Loucy (cell line): Measurements from ENCODE around the gene MELK.

Experiments
- H2AFZ ChIP-seq: fragments of 200-600 bp; sonication (generic); 2 replicates; pipeline ENCODE4 v1.6.0; 2016; ENCODE audit warnings: antibody characterized with exemption, mild to moderate bottlenecking, low read length, moderate library complexity
- H3F3A ChIP-seq: fragments of 200-600 bp; 2 replicates; pipeline ENCODE4 v1.6.0; 2016; ENCODE audit warnings: antibody characterized with exemption, low read depth, mild to moderate bottlenecking
- H3K27me3 ChIP-seq: fragments of 200-600 bp; sonication (generic); 2 replicates; pipeline ENCODE4 v1.6.1; 2014; ENCODE audit warnings: low read length, mild to moderate bottlenecking; ENCODE audit not compliant: insufficient read depth, poor library complexity, severe bottlenecking
- H3K36me3 ChIP-seq: fragments of 200-600 bp; sonication (generic); 2 replicates; pipeline ENCODE4 v1.6.1; 2016; ENCODE audit warnings: low read length; ENCODE audit not compliant: insufficient read depth
- H3K4me1 ChIP-seq: fragments of 200-600 bp; sonication (generic); 2 replicates; pipeline ENCODE4 v1.5.1; 2014; ENCODE audit warnings: low read length, mild to moderate bottlenecking; ENCODE audit not compliant: insufficient read depth, poor library complexity, severe bottlenecking
- H3K4me2 ChIP-seq: fragments of 200-600 bp; sonication (generic); 2 replicates; pipeline ENCODE4 v1.6.0; 2014; ENCODE audit warnings: antibody characterized with exemption, low read length, low read depth, mild to moderate bottlenecking; ENCODE audit not compliant: poor library complexity, severe bottlenecking
- H3K4me3 ChIP-seq: fragments of 200-600 bp; sonication (generic); 2 replicates; pipeline ENCODE4 v1.5.1; 2014; ENCODE audit warnings: low read length, mild to moderate bottlenecking, mixed read lengths; ENCODE audit not compliant: poor library complexity, severe bottlenecking
- H3K79me2 ChIP-seq: fragments of 200-600 bp; sonication (generic); 2 replicates; pipeline ENCODE4 v1.6.1; 2014; ENCODE audit warnings: low read length; ENCODE audit not compliant: insufficient read depth
- H3K9ac ChIP-seq: fragments of 200-600 bp; sonication (generic); 2 replicates; pipeline ENCODE4 v1.6.0; 2014; ENCODE audit warnings: mild to moderate bottlenecking, low read depth, low read length, moderate library complexity; ENCODE audit not compliant: poor library complexity, severe bottlenecking
- H3K9me2 ChIP-seq: fragments of 200-600 bp; sonication (generic); replicated peaks from 2 replicates; pipeline ENCODE4 v1.6.1; 2016; ENCODE audit warnings: low read depth, low read length, mixed read lengths
- H3K9me3 ChIP-seq: fragments of 200-600 bp; sonication (generic); 2 replicates; pipeline ENCODE4 v1.6.1; 2014; ENCODE audit warnings: mild to moderate bottlenecking, antibody characterized with exemption, low read length, low read depth; ENCODE audit not compliant: insufficient read depth
- H4K20me1 ChIP-seq: fragments of 200-600 bp; sonication (generic); 2 replicates; pipeline ENCODE4 v1.6.0; 2014; ENCODE audit warnings: antibody characterized with exemption, low read length, mild to moderate bottlenecking; ENCODE audit not compliant: insufficient read depth, poor library complexity, severe bottlenecking
- EZH2phosphoT487 ChIP-seq: fragments of 200-600 bp; IDR thresholded peaks from 2 replicates; pipeline ENCODE4 v1.6.1; 2018; ENCODE audit warnings: antibody characterized with exemption, mild to moderate bottlenecking, moderate library complexity, borderline replicate concordance
- TF ChIP-seq, protein P1 (sequence below): fragments of 200-600 bp; sonication (generic); conservative IDR thresholded peaks from 2 replicates; pipeline ENCODE4 v1.5.1; 2014; ENCODE audit warnings: mild to moderate bottlenecking, antibody characterized with exemption, low read length

The MELK gene

DNA sequence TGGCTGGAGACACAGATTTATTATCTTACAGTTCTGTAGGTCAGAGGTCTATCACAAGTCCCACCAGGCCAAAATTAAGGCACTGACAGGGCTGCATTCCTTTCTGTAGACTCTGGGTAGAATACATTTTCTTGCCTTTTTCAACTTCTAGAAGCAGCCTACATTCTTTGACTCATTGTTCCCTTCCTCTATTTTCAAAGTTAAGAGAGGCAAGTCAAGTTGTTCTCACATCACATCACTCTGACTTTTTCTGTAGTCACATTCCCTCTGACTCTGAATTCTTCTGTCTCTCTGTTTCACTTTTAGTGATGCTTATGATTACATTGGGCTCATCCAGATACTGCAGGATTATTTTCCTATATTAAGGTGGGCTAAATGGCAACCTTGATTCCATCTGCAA lies 119.0 kb downstream of the MELK start:
- H3K79me2 ChIP-seq, result no peaks in the 10 kb centered on the region
- H3F3A ChIP-seq, result no peaks in the 10 kb centered on the region
- no peak overlapping the region for H3K4me3 ChIP-seq
- no peaks in the 10 kb centered on the region for H3K27me3 ChIP-seq
- H2AFZ ChIP-seq, result no peak overlapping the region
- no peaks in the 10 kb centered on the region for H3K36me3 ChIP-seq
- no peaks in the 10 kb centered on the region for H3K4me1 ChIP-seq
- H3K9me3 ChIP-seq, result no peaks in the 10 kb centered on the region
- H3K9me2 ChIP-seq, result no peaks in the 10 kb centered on the region
- TF ChIP-seq, protein P1, sequence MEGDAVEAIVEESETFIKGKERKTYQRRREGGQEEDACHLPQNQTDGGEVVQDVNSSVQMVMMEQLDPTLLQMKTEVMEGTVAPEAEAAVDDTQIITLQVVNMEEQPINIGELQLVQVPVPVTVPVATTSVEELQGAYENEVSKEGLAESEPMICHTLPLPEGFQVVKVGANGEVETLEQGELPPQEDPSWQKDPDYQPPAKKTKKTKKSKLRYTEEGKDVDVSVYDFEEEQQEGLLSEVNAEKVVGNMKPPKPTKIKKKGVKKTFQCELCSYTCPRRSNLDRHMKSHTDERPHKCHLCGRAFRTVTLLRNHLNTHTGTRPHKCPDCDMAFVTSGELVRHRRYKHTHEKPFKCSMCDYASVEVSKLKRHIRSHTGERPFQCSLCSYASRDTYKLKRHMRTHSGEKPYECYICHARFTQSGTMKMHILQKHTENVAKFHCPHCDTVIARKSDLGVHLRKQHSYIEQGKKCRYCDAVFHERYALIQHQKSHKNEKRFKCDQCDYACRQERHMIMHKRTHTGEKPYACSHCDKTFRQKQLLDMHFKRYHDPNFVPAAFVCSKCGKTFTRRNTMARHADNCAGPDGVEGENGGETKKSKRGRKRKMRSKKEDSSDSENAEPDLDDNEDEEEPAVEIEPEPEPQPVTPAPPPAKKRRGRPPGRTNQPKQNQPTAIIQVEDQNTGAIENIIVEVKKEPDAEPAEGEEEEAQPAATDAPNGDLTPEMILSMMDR, result no peak
- TF ChIP-seq EZH2phosphoT487, result no peak
- no peaks in the 10 kb centered on the region for H4K20me1 ChIP-seq
- no peak overlapping the region for H3K9ac ChIP-seq
- H3K4me2 ChIP-seq, result no peak overlapping the region

DNA sequence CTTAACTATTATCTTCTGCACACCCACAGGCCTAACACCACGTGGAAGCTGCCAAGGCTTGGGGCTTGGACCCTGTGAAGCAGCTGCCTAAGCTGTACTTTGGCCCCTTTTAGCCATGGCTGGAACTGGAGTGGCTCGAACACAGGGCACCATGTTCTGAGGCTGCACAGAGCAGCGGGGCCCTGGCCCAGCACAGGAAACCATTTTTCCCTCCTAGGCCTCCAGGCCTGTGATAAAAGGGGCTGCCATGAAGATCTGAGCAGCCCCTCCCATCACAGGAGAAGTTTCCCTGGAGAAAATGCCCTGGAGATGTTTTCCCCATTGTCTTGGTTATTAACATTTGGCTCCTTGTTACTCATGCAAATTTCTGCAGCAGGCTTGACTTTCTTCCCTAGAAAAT lies 126.3 kb downstream of the MELK start:
- H3K27me3 ChIP-seq, result no peaks in the 10 kb centered on the region
- no peaks in the 10 kb centered on the region for H3K4me1 ChIP-seq
- no peaks in the 10 kb centered on the region for H3K79me2 ChIP-seq
- H3K4me3 ChIP-seq, result no peak overlapping the region
- H2AFZ ChIP-seq, result no peak overlapping the region
- TF ChIP-seq, protein P1, result no peak
- TF ChIP-seq EZH2phosphoT487, result no peak
- H3K9me3 ChIP-seq, result peaks cover 10% of the 10 kb centered on the region; the same call in 1 of the 2 replicates
- no peaks in the 10 kb centered on the region for H4K20me1 ChIP-seq
- no peak overlapping the region for H3K9ac ChIP-seq
- no peaks in the 10 kb centered on the region for H3K36me3 ChIP-seq
- H3F3A ChIP-seq, result no peaks in the 10 kb centered on the region
- no peak overlapping the region for H3K4me2 ChIP-seq
- H3K9me2 ChIP-seq, result no peaks in the 10 kb centered on the region

DNA sequence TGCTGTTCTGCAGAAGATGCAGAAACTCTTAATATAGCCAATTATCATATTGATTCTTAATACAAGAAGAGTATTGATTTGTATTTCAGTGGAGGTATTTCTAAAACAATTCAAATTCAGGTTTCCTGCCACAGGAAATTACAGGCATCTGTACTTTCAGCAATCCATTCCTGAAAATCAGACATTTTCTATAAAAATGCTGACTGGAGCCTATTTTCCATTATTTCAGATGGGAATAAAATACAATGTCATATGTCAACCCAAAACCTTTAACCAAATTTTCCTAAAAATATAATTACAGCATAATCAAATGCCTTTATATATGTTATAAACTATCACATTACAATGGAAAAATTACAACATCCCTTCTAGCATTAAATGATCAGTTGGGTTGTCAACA lies 131.5 kb downstream of the MELK start:
- Histone ChIP-seq H2AFZ (no peak overlapping the region), H4K20me1 (no peaks in the 10 kb centered on the region), H3K36me3 (no peaks in the 10 kb centered on the region), H3F3A (no peaks in the 10 kb centered on the region), H3K79me2 (no peaks in the 10 kb centered on the region), H3K4me1 (no peaks in the 10 kb centered on the region), H3K9me2 (no peaks in the 10 kb centered on the region), H3K9me3 (peaks cover 2% of the 10 kb centered on the region; the same call in 1 of the 2 replicates), H3K4me3 (no peak overlapping the region), H3K4me2 (no peak overlapping the region), H3K27me3 (no peaks in the 10 kb centered on the region), H3K9ac (no peak overlapping the region)
- TF ChIP-seq, protein P1, result no peak
- TF ChIP-seq EZH2phosphoT487, result no peak
